ENCODE results near the gene DENND4B.

DENND4B gene

DNA sequence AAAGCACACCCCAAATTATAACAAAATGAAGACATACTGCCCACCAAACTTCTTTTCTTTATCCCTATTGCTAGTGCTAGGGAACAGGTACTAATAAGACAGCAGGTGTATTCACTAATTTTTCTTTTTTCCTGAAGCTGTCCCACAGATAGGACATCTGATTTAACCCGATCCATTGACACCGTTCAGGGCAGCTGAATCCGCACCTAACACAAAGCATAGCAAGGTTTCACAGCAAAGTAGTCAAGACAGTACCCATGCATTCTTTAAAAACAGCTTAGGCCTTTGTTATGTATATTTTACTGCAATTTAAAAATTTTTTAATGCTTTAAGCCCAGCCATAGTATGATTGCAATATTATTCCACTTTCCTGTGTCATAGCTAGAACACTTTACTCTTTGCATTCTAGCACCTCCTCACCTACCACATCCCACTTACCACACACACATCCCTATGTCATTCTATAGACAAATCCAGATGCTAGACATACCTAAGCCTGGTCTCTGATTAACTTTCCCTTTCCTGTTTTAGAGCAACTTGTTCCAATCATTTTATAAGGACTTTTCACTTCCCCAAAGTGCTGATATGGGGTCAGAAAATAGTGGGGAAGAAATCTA, 64.1 kb downstream of the DENND4B start:
- peak overlapping the region; percentile 96 for H3K27ac ChIP-seq
- DNase-seq (ENCODE audit: low read depth, low spot score), result no peak

DNA sequence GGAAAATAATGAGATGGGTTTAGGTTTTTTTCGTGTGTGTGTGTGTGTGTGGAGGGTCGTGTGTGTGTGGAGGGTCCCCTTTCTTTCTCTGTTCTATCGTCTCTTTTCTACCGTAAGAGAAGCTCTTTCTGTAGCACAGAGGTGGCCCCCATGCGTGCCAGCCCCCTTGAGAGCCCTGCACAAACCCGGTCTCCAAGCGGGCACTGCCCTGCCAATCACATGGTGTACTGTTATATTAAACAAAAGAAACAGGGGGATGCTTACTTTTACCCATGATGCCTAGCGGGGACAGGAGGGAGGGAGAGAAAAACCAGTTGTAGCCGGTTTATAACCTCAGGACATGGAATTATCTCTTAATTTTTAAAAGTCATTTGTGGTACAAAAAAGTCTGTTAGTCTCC, 64.8 kb downstream of the DENND4B start:
- no peaks in the 10 kb centered on the region for H3K36me3 ChIP-seq (ENCODE audit: insufficient read depth, low read length)
- H3K9me3 ChIP-seq (ENCODE audit: low read depth, low read length), result no peaks in the 10 kb centered on the region
- peak overlapping the region; percentile 96 for H3K27ac ChIP-seq
- TF ChIP-seq EZH2 (IDR thresholded peaks at IDR 0.05), result no peak
- TF ChIP-seq POLR2AphosphoS5 (IDR thresholded peaks at IDR 0.05; ENCODE audit: borderline replicate concordance, low read depth, low read length), result peak; percentile 33; the same call in 1 of the 2 replicates
- H3K4me3 ChIP-seq, result peak overlapping the region; percentile 78
- H3K9ac ChIP-seq (ENCODE audit: insufficient read length), result peak overlapping the region; percentile 80
- DNase-seq (ENCODE audit: low read depth, low spot score), result peak; percentile 6

More for the DNA sequence above, 64.1 kb downstream of the DENND4B start:
- H3K4me3 ChIP-seq, result peak overlapping the region; percentile 78
- no peaks in the 10 kb centered on the region for H3K9me3 ChIP-seq (ENCODE audit: low read depth, low read length)
- H3K9ac ChIP-seq (ENCODE audit: insufficient read length), result peak overlapping the region; percentile 80
- H3K36me3 ChIP-seq (ENCODE audit: insufficient read depth, low read length), result no peaks in the 10 kb centered on the region
- no peak for TF ChIP-seq EZH2 (IDR thresholded peaks at IDR 0.05)
- TF ChIP-seq POLR2AphosphoS5 (IDR thresholded peaks at IDR 0.05; ENCODE audit: borderline replicate concordance, low read depth, low read length), result no peak
- no peak for TF ChIP-seq FOXP2 (optimal IDR thresholded peaks at IDR 0.05; ENCODE audit: control extremely low read depth, extremely low read length, insufficient read depth)

DNA sequence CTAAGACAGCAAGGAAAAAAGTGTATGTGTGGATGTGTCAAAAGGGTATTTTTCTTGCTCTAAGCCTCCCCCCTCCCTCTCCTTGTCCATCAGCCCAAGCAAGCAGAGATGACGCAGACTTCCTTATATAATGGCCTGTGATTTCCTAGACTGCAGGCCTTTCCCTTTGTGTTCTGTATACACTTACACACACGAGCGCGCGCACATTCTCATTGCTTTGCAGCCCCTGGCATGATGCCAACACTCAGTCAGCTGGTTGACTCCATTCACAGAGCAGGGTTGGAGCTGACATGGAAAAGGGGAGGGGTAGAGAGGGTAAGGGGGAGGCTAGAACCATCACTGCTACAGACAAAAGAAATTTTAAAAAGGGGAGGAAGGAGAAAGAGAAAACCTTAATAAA, 65.6 kb downstream of the DENND4B start:
- Histone ChIP-seq H3K27ac (peak overlapping the region; percentile 96), H3K4me3 (peak overlapping the region; percentile 78), H3K9me3 (ENCODE audit: low read depth, low read length) (no peaks in the 10 kb centered on the region), H3K9ac (ENCODE audit: insufficient read length) (peak overlapping the region; percentile 80), H3K36me3 (ENCODE audit: insufficient read depth, low read length) (no peaks in the 10 kb centered on the region)
- TF ChIP-seq POLR2AphosphoS5 (IDR thresholded peaks at IDR 0.05; ENCODE audit: borderline replicate concordance, low read depth, low read length) (peak; percentile 63), EZH2 (IDR thresholded peaks at IDR 0.05) (no peak), FOXP2 (optimal IDR thresholded peaks at IDR 0.05; ENCODE audit: control extremely low read depth, extremely low read length, insufficient read depth) (no peak)
- DNase-seq (ENCODE audit: low read depth, low spot score), result peak; percentile 91

DNA sequence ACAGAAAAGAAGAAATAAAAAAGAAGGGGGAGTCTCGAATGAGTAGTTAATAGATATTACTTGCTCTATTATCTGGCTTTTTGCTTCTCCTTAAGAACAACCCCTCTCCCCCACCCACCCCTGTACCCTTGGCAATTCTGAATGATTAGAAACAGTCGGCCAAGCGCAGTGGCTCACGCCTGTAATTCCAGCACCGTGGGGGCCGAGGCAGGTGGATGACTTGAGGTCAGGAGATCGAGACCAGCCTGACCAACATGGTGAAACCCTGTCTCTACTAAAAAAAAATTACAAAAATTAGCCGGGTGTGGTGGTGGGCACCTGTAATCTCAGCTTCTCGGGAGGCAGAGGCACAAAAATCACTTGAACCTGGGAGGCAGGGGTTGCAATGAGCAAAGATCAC, 66.5 kb downstream of the DENND4B start:
- no peak for DNase-seq (ENCODE audit: low read depth, low spot score)
- no peaks in the 10 kb centered on the region for H3K9me3 ChIP-seq (ENCODE audit: low read depth, low read length)
- no peak overlapping the region for H3K4me3 ChIP-seq
- H3K36me3 ChIP-seq (ENCODE audit: insufficient read depth, low read length), result no peaks in the 10 kb centered on the region
- H3K27ac ChIP-seq, result peak overlapping the region; percentile 96; the same call in 1 of the 2 replicates
- TF ChIP-seq FOXP2 (optimal IDR thresholded peaks at IDR 0.05; ENCODE audit: control extremely low read depth, extremely low read length, insufficient read depth), result no peak
- no peak for TF ChIP-seq POLR2AphosphoS5 (IDR thresholded peaks at IDR 0.05; ENCODE audit: borderline replicate concordance, low read depth, low read length)
- TF ChIP-seq EZH2 (IDR thresholded peaks at IDR 0.05), result no peak
- H3K9ac ChIP-seq (ENCODE audit: insufficient read length), result no peak overlapping the region
